Colonic mucosa (tissue), 4 donors: ENCODE data around the gene MAX. TPM values are rescaled to one million over a fixed set of nuclear protein-coding genes. Genes with fewer than 3 reads are reported as not detected.
"Not testable (repeated sequence)": the region's sequence is repeated elsewhere in the genome, so short reads cannot be mapped to it uniquely, and the experiment has no call there.

ENCODE experiments used
- DNase-seq: peaks from one replicate; pipeline ENCODE4 v3.0.0-alpha.2; 2020
- H3K27ac ChIP-seq: fragments of 200-600 bp; one replicate; pipeline ENCODE4 v1.8.0; 2021
- H3K27me3 ChIP-seq: fragments of 200-600 bp; one replicate; pipeline ENCODE4 v1.8.0; 2021
- H3K36me3 ChIP-seq: fragments of 200-600 bp; one replicate; pipeline ENCODE4 v1.8.0; 2021
- H3K4me1 ChIP-seq: fragments of 200-600 bp; one replicate; pipeline ENCODE4 v1.8.0; 2021; ENCODE audit warnings: mild to moderate bottlenecking
- H3K4me3 ChIP-seq: fragments of 200-600 bp; one replicate; pipeline ENCODE4 v1.8.0; 2021
- H3K9ac ChIP-seq, 2 donors: one replicate each; pipeline ENCODE4 v1.7.0; 2013; ENCODE audit warnings: control low read depth in 2 of 2, low read depth in 2 of 2, low read length in 2 of 2
- H3K9me3 ChIP-seq: fragments of 200-600 bp; one replicate; pipeline ENCODE4 v1.8.0; 2021
- CTCF ChIP-seq: fragments of 200-600 bp; IDR thresholded peaks from one replicate; pipeline ENCODE4 v1.8.0; 2022; ENCODE audit warnings: antibody characterized with exemption, mild to moderate bottlenecking
- intact Hi-C: fragments of 100-400 bp; cut with DNase I; formaldehyde crosslinking; loops from one replicate; pipeline ENCODE4 v1.14.1; 2022
- total RNA-seq, 2 donors: library from RNA; stranded (reverse); fragmentation: NEBNext Ultra II Directional in 1 of 2; extraction: Animal tissue kit (Norgen Biotek cat#: 25700) in 1 of 2; gene quantifications; one replicate each; pipeline ENCODE4 v1.2.1, GENCODE V29; 2021
- donor health status: healthy.
- donor health status: DM: no; HTN: no; CAD: no.
- donor health status: DM: no; HTN: no; CAD: no.

Gene MAX
- total RNA-seq, 2 donors from 2014 or later, result 91.1 to 107 TPM

- Histone ChIP-seq H3K27me3 (no peaks in the 10 kb centered on the region), H3K9ac (peak overlapping the region in 1 of 2 donors; percentile 38), H3K4me1 (peaks cover 22% of the 10 kb centered on the region), H3K4me3 (no peak overlapping the region), H3K9me3 (no peaks in the 10 kb centered on the region), H3K27ac (peak overlapping the region; percentile 48), H3K36me3 (no peaks in the 10 kb centered on the region)
- TF ChIP-seq CTCF, result no peak
- intact Hi-C loops, result no loop called here
- peak; percentile 71 for DNase-seq
Observed at GRCh38 chr14:65095633-65096205, 6.6 kb downstream of the MAX start.

- no peak for TF ChIP-seq CTCF
- DNase-seq, result no peak
- intact Hi-C loops, result no loop called here
- Histone ChIP-seq H3K4me3 (no peak overlapping the region), H3K9me3 (no peaks in the 10 kb centered on the region), H3K27me3 (no peaks in the 10 kb centered on the region), H3K36me3 (peaks cover 13% of the 10 kb centered on the region), H3K4me1 (peaks cover 18% of the 10 kb centered on the region), H3K27ac (peak overlapping the region; percentile 60), H3K9ac (no peak overlapping the region)
Observed at GRCh38 chr14:65092349-65092748, 10.0 kb downstream of the MAX start.

- H3K9me3 ChIP-seq, H3K4me3 ChIP-seq, H3K27ac ChIP-seq, intact Hi-C loops, H3K4me1 ChIP-seq, DNase-seq, H3K9ac ChIP-seq, H3K27me3 ChIP-seq: not testable (repeated sequence)
- peaks cover 20% of the 10 kb centered on the region for H3K36me3 ChIP-seq
Observed at GRCh38 chr14:65087835-65088234, 14.5 kb downstream of the MAX start.

GRCh38 chr14:65086686-65087085 lies 15.6 kb downstream of the MAX start:
- H3K27ac ChIP-seq, DNase-seq, H3K9me3 ChIP-seq, H3K4me3 ChIP-seq, H3K27me3 ChIP-seq, H3K4me1 ChIP-seq, H3K9ac ChIP-seq, intact Hi-C loops: not testable (repeated sequence)
- peaks cover 20% of the 10 kb centered on the region for H3K36me3 ChIP-seq

GRCh38 chr14:65084554-65085505 lies 17.5 kb downstream of the MAX start:
- intact Hi-C loops, result no loop called here
- no peak for DNase-seq
- Histone ChIP-seq H3K27me3 (no peaks in the 10 kb centered on the region), H3K4me1 (peaks cover 16% of the 10 kb centered on the region), H3K9me3 (no peaks in the 10 kb centered on the region), H3K9ac (no peak overlapping the region), H3K36me3 (peaks cover 20% of the 10 kb centered on the region), H3K27ac (no peak overlapping the region), H3K4me3 (no peak overlapping the region)
- TF ChIP-seq CTCF, result no peak

GRCh38 chr14:65082930-65083329 lies 19.4 kb downstream of the MAX start:
- Histone ChIP-seq H3K9ac (no peak overlapping the region), H3K4me3 (no peak overlapping the region), H3K9me3 (no peaks in the 10 kb centered on the region), H3K27ac (no peak overlapping the region), H3K4me1 (peaks cover 16% of the 10 kb centered on the region), H3K36me3 (peaks cover 6% of the 10 kb centered on the region), H3K27me3 (no peaks in the 10 kb centered on the region)
- TF ChIP-seq CTCF, result no peak
- intact Hi-C loops, result no loop called here
- DNase-seq, result no peak
